Ammon's horn (tissue), 1 donor: ENCODE measurements around the gene DACH1.

Experiments
- DNase-seq: peaks from one replicate; pipeline ENCODE4 v3.0.0-alpha.2; 2016; ENCODE audit warnings: low spot score

The DACH1 gene

GRCh38 chr13:71489041-71489440 is 378.0 kb downstream of the DACH1 start:
- DNase-seq, result no peak

- no peak for DNase-seq
Observed at GRCh38 chr13:71488201-71488600, 378.8 kb downstream of the DACH1 start.

GRCh38 chr13:71485913-71486312 is 381.1 kb downstream of the DACH1 start:
- DNase-seq, result no peak

- no peak for DNase-seq
Observed at GRCh38 chr13:71483733-71484132, 383.3 kb downstream of the DACH1 start.

- no peak for DNase-seq
Observed at GRCh38 chr13:71481501-71481900, 385.5 kb downstream of the DACH1 start.

GRCh38 chr13:71481046-71481445 is 386.0 kb downstream of the DACH1 start:
- DNase-seq, result no peak

GRCh38 chr13:71477735-71478134 is 389.3 kb downstream of the DACH1 start:
- DNase-seq, result no peak

GRCh38 chr13:71474936-71475335 is 392.1 kb downstream of the DACH1 start:
- no peak for DNase-seq

- no peak for DNase-seq
Observed at GRCh38 chr13:71469626-71470025, 397.4 kb downstream of the DACH1 start.

- no peak for DNase-seq
Observed at GRCh38 chr13:71464686-71465085, 402.3 kb downstream of the DACH1 start.

GRCh38 chr13:71461892-71462291 is 405.1 kb downstream of the DACH1 start:
- no peak for DNase-seq

GRCh38 chr13:71460211-71460610 is 406.8 kb downstream of the DACH1 start:
- no peak for DNase-seq

GRCh38 chr13:71459708-71460107 is 407.3 kb downstream of the DACH1 start:
- DNase-seq, result no peak

GRCh38 chr13:71457645-71458044 is 409.4 kb downstream of the DACH1 start:
- no peak for DNase-seq

- no peak for DNase-seq
Observed at GRCh38 chr13:71456136-71456535, 410.9 kb downstream of the DACH1 start.

- no peak for DNase-seq
Observed at GRCh38 chr13:71454509-71454908, 412.5 kb downstream of the DACH1 start.

GRCh38 chr13:71448080-71448630 is 418.8 kb downstream of the DACH1 start:
- DNase-seq, result no peak

GRCh38 chr13:71437704-71438103 is 429.3 kb downstream of the DACH1 start:
- no peak for DNase-seq

- no peak for DNase-seq
Observed at GRCh38 chr13:71430681-71431080, 436.3 kb downstream of the DACH1 start.

GRCh38 chr13:71417205-71417604 is 449.8 kb downstream of the DACH1 start:
- no peak for DNase-seq

- no peak for DNase-seq
Observed at GRCh38 chr13:71412231-71412630, 454.8 kb downstream of the DACH1 start.

GRCh38 chr13:71408416-71408815 is 458.6 kb downstream of the DACH1 start:
- DNase-seq, result no peak

- no peak for DNase-seq
Observed at GRCh38 chr13:71399631-71400215, 467.3 kb downstream of the DACH1 start.

- DNase-seq, result no peak
Observed at GRCh38 chr13:71396149-71396548, 470.9 kb downstream of the DACH1 start.
